ENCODE data around the gene BEND7.

GRCh38 chr10:13526948-13527863 is 1.6 kb downstream of the BEND7 start:
- no peak for TF ChIP-seq CTCF (conservative IDR thresholded peaks at IDR 0.05)
- TF ChIP-seq EZH2 (IDR thresholded peaks at IDR 0.05; ENCODE audit: low read depth): no peak

Measured in PC-9 (cell line).